Ishikawa (cell line): ENCODE results near the gene ATP1B4.

Experiments used
- CEBPB ChIP-seq: IDR thresholded peaks from 2 replicates; pipeline ENCODE4 v1.6.1; 2012
- CREB1 ChIP-seq: IDR thresholded peaks from 2 replicates; pipeline ENCODE4 v1.6.1; 2012; ENCODE audit warnings: low read depth
- EGR1 ChIP-seq: IDR thresholded peaks from 2 replicates; pipeline ENCODE4 v1.6.1; 2012
- EP300 ChIP-seq: IDR thresholded peaks from 2 replicates; pipeline ENCODE4 v1.6.1; 2012; ENCODE audit warnings: borderline replicate concordance
- FOXM1 ChIP-seq: IDR thresholded peaks from 2 replicates; pipeline ENCODE4 v1.6.1; 2012; ENCODE audit warnings: low read depth, borderline replicate concordance
- NFIC ChIP-seq: IDR thresholded peaks from 2 replicates; pipeline ENCODE4 v1.6.1; 2012
- RAD21 ChIP-seq: IDR thresholded peaks from 2 replicates; pipeline ENCODE4 v1.6.1; 2012; ENCODE audit warnings: low read depth
- TAF1 ChIP-seq: IDR thresholded peaks from 2 replicates; pipeline ENCODE4 v1.6.1; 2012; ENCODE audit warnings: low read depth, mild to moderate bottlenecking
- TCF12 ChIP-seq: IDR thresholded peaks from 2 replicates; pipeline ENCODE4 v1.6.1; 2012; ENCODE audit warnings: low read depth
- TEAD4 ChIP-seq: IDR thresholded peaks from 2 replicates; pipeline ENCODE4 v1.6.1; 2012
- YY1 ChIP-seq: IDR thresholded peaks from 2 replicates; pipeline ENCODE4 v1.6.1; 2012; ENCODE audit warnings: low read depth
- ZBTB7A ChIP-seq: IDR thresholded peaks from 2 replicates; pipeline ENCODE4 v1.6.1; 2012; ENCODE audit warnings: low read depth
- TF ChIP-seq, protein P1 (sequence below): IDR thresholded peaks from 2 replicates; pipeline ENCODE4 v1.6.1; 2012
- TF ChIP-seq, protein P2 (sequence below): IDR thresholded peaks from 2 replicates; pipeline ENCODE4 v1.6.1; 2012
- TF ChIP-seq, protein P3 (sequence below): IDR thresholded peaks from 2 replicates; pipeline ENCODE4 v1.6.1; 2012; ENCODE audit warnings: low read depth, mild to moderate bottlenecking

The ATP1B4 gene

DNA sequence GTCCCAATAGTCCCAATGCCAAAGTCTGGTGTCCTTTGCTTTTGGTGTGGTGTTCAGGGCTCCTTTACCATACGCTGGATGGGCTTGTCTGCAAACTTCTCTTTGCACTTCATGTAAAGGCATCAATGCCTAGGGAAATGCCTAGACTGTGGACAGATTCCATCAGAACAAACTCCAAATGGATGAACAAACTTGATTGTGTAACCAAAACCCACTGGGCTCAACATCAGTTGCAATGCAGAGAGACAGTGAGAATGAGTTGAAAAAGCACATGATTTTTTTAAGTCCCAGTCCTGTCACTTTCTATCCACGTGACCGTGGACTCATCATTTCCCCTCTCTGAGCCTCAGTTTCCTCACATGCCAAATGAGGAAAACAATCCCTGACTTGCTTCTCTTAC, 4.9 kb downstream of the ATP1B4 start:
- TF ChIP-seq, protein P1, sequence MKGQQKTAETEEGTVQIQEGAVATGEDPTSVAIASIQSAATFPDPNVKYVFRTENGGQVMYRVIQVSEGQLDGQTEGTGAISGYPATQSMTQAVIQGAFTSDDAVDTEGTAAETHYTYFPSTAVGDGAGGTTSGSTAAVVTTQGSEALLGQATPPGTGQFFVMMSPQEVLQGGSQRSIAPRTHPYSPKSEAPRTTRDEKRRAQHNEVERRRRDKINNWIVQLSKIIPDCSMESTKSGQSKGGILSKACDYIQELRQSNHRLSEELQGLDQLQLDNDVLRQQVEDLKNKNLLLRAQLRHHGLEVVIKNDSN, result no peak
- no peak for TF ChIP-seq NFIC
- TF ChIP-seq EP300, result no peak
- no peak for TF ChIP-seq TEAD4
- TF ChIP-seq EGR1, result no peak
- TF ChIP-seq FOXM1, result no peak
- TF ChIP-seq, protein P2, sequence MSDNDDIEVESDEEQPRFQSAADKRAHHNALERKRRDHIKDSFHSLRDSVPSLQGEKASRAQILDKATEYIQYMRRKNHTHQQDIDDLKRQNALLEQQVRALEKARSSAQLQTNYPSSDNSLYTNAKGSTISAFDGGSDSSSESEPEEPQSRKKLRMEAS, result no peak
- no peak for TF ChIP-seq CEBPB
- no peak for TF ChIP-seq RAD21
- TF ChIP-seq CREB1, result no peak
- no peak for TF ChIP-seq TCF12
- TF ChIP-seq, protein P3, sequence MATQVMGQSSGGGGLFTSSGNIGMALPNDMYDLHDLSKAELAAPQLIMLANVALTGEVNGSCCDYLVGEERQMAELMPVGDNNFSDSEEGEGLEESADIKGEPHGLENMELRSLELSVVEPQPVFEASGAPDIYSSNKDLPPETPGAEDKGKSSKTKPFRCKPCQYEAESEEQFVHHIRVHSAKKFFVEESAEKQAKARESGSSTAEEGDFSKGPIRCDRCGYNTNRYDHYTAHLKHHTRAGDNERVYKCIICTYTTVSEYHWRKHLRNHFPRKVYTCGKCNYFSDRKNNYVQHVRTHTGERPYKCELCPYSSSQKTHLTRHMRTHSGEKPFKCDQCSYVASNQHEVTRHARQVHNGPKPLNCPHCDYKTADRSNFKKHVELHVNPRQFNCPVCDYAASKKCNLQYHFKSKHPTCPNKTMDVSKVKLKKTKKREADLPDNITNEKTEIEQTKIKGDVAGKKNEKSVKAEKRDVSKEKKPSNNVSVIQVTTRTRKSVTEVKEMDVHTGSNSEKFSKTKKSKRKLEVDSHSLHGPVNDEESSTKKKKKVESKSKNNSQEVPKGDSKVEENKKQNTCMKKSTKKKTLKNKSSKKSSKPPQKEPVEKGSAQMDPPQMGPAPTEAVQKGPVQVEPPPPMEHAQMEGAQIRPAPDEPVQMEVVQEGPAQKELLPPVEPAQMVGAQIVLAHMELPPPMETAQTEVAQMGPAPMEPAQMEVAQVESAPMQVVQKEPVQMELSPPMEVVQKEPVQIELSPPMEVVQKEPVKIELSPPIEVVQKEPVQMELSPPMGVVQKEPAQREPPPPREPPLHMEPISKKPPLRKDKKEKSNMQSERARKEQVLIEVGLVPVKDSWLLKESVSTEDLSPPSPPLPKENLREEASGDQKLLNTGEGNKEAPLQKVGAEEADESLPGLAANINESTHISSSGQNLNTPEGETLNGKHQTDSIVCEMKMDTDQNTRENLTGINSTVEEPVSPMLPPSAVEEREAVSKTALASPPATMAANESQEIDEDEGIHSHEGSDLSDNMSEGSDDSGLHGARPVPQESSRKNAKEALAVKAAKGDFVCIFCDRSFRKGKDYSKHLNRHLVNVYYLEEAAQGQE, result no peak
- TF ChIP-seq YY1, result no peak

DNA sequence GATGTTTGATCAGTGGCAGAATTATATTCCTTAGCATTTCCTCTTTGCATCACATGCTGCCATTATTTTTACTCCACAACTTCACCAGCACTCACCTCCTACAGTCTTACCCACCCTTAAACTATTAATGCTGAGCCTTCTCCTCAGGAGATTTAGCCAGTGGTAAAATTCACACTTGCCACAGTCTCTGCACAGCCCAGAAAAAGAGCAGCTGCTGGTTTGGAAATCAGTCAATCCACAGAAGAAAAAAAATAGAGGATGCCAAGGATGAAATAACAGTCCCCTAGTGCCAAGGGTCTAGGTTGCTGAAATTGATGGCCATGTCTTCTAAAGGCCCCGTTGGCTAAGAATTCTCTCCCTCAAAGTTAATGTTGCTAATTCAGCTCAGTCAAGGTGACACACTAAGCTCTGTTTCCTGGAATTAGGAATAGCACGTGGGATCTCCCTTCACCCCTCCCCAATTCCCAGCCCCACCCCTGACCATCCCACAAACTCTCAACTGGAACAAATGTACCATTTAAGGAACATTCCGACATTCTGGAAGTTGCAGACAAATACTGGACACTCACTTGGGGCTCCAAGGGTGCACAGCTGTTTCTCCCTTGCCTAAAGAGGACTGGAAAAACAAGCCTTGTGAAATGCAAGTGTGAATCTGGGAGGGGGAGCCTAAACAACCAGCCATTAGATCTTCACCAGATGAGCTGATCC, 5.7 kb downstream of the ATP1B4 start:
- TF ChIP-seq CEBPB (no peak), NFIC (no peak), TCF12 (no peak), TEAD4 (no peak), CREB1 (no peak), TAF1 (no peak), FOXM1 (no peak), RAD21 (no peak)
- TF ChIP-seq, protein P1, result no peak
- TF ChIP-seq, protein P3, result no peak
- TF ChIP-seq, protein P2, result no peak

DNA sequence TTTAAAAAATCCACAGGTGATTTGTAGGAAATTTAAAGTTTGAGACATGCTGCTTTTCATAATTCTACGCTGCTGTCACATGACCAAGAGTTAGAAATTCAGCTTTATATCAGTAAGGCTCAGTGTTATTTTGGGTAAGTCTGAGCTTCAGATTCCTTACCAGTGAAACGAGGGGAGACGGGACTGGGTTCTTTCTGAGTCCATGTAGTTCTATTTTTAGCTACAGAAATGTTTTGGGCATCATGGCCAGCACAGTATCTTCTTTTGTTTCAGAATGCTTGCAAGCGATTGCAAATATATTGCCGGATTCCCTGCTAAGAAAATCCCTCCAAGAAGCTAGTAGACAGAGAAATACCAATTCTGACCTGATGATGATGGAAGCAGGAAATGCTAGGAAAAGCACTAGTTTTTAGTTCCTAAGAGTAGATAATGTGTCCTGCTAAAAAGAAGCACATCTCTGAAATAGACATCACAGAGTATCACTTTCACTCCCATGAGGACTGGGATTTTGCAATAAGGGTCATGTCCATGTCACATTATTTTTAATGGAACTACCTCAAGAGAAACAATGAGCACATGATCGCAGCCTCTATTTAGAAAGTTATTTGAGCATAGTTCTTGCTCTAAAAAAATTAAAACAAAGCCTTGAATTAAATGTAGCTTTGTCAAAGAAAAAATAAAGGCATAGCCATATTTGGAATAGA, 10.9 kb downstream of the ATP1B4 start:
- TF ChIP-seq ZBTB7A, result no peak

DNA sequence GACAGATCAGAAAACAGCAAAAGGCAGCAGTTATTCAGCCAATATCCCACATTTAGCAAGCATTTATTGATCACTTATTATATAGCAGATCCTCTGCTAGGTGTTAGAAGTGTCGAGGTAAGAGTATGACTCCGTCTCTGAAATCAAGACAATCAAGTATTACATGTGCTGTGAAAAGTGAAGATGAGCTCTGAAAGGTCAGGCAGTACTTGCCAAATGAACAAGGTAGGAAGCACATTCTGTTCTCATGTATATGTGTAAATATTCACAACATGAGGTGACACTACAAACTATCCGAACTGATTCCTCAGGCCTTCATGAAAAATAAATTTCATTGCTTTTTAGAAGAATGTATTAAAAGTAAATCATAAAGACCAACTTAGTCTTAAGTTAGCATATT, 15.3 kb downstream of the ATP1B4 start:
- TF ChIP-seq EP300, result no peak

DNA sequence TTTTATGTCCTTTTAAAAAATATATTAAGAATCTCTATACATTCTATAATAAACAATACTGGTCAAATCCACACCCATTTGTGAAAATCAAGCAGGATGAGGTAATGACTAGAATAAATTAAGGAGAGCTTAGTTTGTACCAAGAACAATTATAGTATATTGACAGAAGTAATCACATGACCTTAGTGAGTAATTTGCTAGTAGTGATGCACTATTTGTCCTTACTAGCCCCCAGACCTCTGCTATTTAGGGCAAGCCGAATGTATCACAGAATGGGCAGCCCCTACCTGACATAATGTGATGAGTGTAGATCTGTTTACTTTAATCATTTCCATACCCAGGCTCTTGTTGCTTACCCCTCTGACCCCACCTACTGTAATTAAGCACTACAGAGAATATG, 15.8 kb downstream of the ATP1B4 start:
- TF ChIP-seq YY1, result no peak
- TF ChIP-seq, protein P3, result no peak
- no peak for TF ChIP-seq EP300
- no peak for TF ChIP-seq RAD21
- no peak for TF ChIP-seq CREB1
- no peak for TF ChIP-seq CEBPB
- no peak for TF ChIP-seq TAF1
- TF ChIP-seq EGR1, result no peak
- TF ChIP-seq, protein P2, result no peak
- no peak for TF ChIP-seq TCF12
- no peak for TF ChIP-seq ZBTB7A
- TF ChIP-seq, protein P1, result no peak
